Trophoblast cell (in vitro differentiated cells and primary cell): ENCODE data around the gene SMIM45.

Source experiments
- DNase-seq, 2 donors: peaks; one replicate each; pipeline ENCODE4 v3.0.0-alpha.2; 2016
- H2AFZ ChIP-seq: 2 replicates; pipeline ENCODE4 v1.6.1; 2013; ENCODE audit warnings: low read length, moderate library complexity, mild to moderate bottlenecking; ENCODE audit not compliant: insufficient read depth, poor library complexity
- H2AK5ac ChIP-seq: 2 replicates; pipeline ENCODE4 v1.6.1; 2013; ENCODE audit warnings: mild to moderate bottlenecking, low read length
- H2BK120ac ChIP-seq: 2 replicates; pipeline ENCODE4 v1.6.1; 2013; ENCODE audit warnings: low read length, mild to moderate bottlenecking, moderate library complexity; ENCODE audit not compliant: insufficient read depth, poor library complexity
- H2BK12ac ChIP-seq: 2 replicates; pipeline ENCODE4 v1.6.1; 2013; ENCODE audit warnings: mild to moderate bottlenecking, low read length, moderate library complexity
- H2BK5ac ChIP-seq: 2 replicates; pipeline ENCODE4 v1.6.1; 2013; ENCODE audit warnings: low read length, low read depth, moderate library complexity, mild to moderate bottlenecking; ENCODE audit not compliant: poor library complexity
- H3K14ac ChIP-seq: 2 replicates; pipeline ENCODE4 v1.6.1; 2013; ENCODE audit warnings: mild to moderate bottlenecking, low read length
- H3K18ac ChIP-seq: 2 replicates; pipeline ENCODE4 v1.6.1; 2013; ENCODE audit warnings: mild to moderate bottlenecking, low read length
- H3K23ac ChIP-seq: 2 replicates; pipeline ENCODE4 v1.6.1; 2013; ENCODE audit warnings: low read length
- H3K27ac ChIP-seq: 2 replicates; pipeline ENCODE4 v1.5.1; 2013; ENCODE audit warnings: low read depth, mild to moderate bottlenecking, inconsistent platforms, low read length, moderate library complexity
- H3K27me3 ChIP-seq: 2 replicates; pipeline ENCODE4 v1.6.1; 2013; ENCODE audit warnings: inconsistent platforms, mild to moderate bottlenecking, low read length, moderate library complexity; ENCODE audit not compliant: insufficient read depth
- H3K36me3 ChIP-seq, 2 experiments: 1 replicate in 1 of 2; 2 replicates in 1 of 2; pipeline ENCODE4 v1.6.1; 2013; ENCODE audit warnings: low read length in 2 of 2, mild to moderate bottlenecking in 2 of 2, moderate library complexity in 1 of 2; ENCODE audit not compliant: insufficient read depth in 2 of 2, control insufficient read depth in 1 of 2
- H3K4ac ChIP-seq: 2 replicates; pipeline ENCODE4 v1.6.1; 2013; ENCODE audit warnings: low read depth, mild to moderate bottlenecking, low read length, moderate library complexity
- H3K4me1 ChIP-seq, 2 experiments: 1 replicate in 1 of 2; 2 replicates in 1 of 2; pipeline ENCODE4 v1.6.1; 2013; ENCODE audit warnings: low read length in 2 of 2, mild to moderate bottlenecking in 2 of 2, moderate library complexity in 1 of 2; ENCODE audit not compliant: insufficient read depth in 2 of 2, control insufficient read depth in 1 of 2
- H3K4me2 ChIP-seq: 2 replicates; pipeline ENCODE4 v1.6.1; 2013; ENCODE audit warnings: inconsistent platforms, mild to moderate bottlenecking, low read length, moderate library complexity
- H3K4me3 ChIP-seq: 2 replicates; pipeline ENCODE4 v1.5.1; 2013; ENCODE audit warnings: mild to moderate bottlenecking, low read depth, low read length, inconsistent platforms
- H3K79me1 ChIP-seq: one replicate; pipeline ENCODE4 v1.6.1; 2013; ENCODE audit warnings: low read length
- H3K79me2 ChIP-seq: 2 replicates; pipeline ENCODE4 v1.6.1; 2013; ENCODE audit warnings: low read length, mild to moderate bottlenecking; ENCODE audit not compliant: control insufficient read depth, insufficient read depth, poor library complexity
- H3K9ac ChIP-seq: 2 replicates; pipeline ENCODE4 v1.6.1; 2013; ENCODE audit warnings: mild to moderate bottlenecking, low read length
- H3K9me3 ChIP-seq: 2 replicates; pipeline ENCODE4 v1.6.1; 2013; ENCODE audit warnings: low read depth, mild to moderate bottlenecking, control low read depth, inconsistent platforms, low read length; ENCODE audit not compliant: insufficient read depth
- H4K12ac ChIP-seq: 2 replicates; pipeline ENCODE4 v1.6.1; 2013; ENCODE audit warnings: low read depth, mild to moderate bottlenecking, low read length, moderate library complexity
- H4K8ac ChIP-seq: 2 replicates; pipeline ENCODE4 v1.6.1; 2013; ENCODE audit warnings: low read depth, mild to moderate bottlenecking, low read length, moderate library complexity
- H4K91ac ChIP-seq: one replicate; pipeline ENCODE4 v1.6.1; 2013; ENCODE audit warnings: low read depth, mild to moderate bottlenecking, low read length, moderate library complexity
- WGBS: extraction: QIAGEN DNeasy Blood & Tissue Kit; methylation state at CpG from one replicate; pipeline ENCODE4 v1.1.7; 2013; ENCODE audit warnings: missing lambda C conversion rate; ENCODE audit not compliant: insufficient read length, insufficient coverage; ENCODE audit errors: extremely low coverage; 5-methylcytosine and 5-hydroxymethylcytosine counted together

The SMIM45 gene

DNA sequence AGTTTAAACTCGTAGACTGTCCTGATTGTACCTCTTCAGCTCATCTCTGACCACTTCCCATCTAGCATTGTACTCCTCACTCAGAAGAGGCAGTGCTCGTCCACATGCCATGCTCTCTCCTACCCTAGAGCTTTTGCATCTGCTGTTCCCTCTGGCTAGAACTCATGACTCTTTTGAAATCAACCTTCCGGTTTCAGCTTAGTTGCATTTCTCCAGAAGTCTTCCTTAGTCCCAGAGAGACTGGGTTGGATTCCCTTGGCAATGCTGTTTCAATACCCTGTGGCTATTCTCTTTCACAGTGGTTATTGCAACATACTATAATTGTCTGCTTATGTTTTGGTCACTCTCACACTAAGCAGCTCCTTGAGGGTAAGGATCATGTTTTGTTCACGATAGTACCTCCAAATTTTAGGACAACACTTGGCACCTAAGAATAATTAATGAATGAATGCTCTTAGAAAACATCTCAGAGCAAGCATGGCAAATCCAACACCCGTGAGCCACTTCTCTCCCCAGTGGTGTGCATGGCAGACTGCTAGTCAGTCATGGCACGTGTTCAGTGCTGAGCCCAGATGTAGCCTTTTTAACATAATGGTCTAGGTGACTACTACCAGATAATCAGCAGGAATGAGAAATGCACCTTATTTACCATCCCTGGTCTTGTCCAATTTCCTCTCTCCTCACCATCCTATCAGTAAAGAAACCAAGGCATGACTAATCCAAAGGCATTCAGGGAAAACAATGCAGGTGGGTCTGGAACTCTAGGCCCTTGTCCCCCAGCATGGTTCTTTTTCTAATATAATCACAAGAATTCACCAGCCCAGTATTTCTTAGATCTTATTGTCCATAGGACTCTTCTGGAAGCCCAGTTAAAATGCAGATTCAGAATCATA is 31.8 kb downstream of the SMIM45 start:
- DNase-seq: peak; percentile 76 to 96
- Histone ChIP-seq H3K79me1 (no peaks in the 10 kb centered on the region), H2AK5ac (no peak overlapping the region), H3K79me2 (no peaks in the 10 kb centered on the region), H3K27ac (peak overlapping the region; percentile 0), H3K4me1 (peaks cover 2 to 6% of the 10 kb centered on the region in 2 experiments), H3K23ac (no peak overlapping the region), H2BK120ac (no peak overlapping the region), H3K27me3 (no peaks in the 10 kb centered on the region), H3K18ac (no peak overlapping the region), H3K4me2 (no peak overlapping the region), H3K4ac (no peak overlapping the region), H2AFZ (no peak overlapping the region), H3K9ac (no peak overlapping the region), H4K12ac (no peak overlapping the region), H2BK12ac (no peak overlapping the region), H4K8ac (no peak overlapping the region), H3K9me3 (no peaks in the 10 kb centered on the region), H3K36me3 (no peaks in the 10 kb centered on the region), H4K91ac (no peak overlapping the region), H3K14ac (no peak overlapping the region), H2BK5ac (no peak overlapping the region), H3K4me3 (no peak overlapping the region)
- WGBS: no CpG with 5 or more reads among the region's 6 CpGs

- H3K27ac ChIP-seq: no peak overlapping the region
- no peak overlapping the region for H2BK5ac ChIP-seq
- H2BK120ac ChIP-seq: no peak overlapping the region
- peaks cover 2 to 6% of the 10 kb centered on the region in 2 experiments for H3K4me1 ChIP-seq
- H4K91ac ChIP-seq: no peak overlapping the region
- no peak overlapping the region for H2AK5ac ChIP-seq
- no peak overlapping the region for H3K4me2 ChIP-seq
- no CpG with 5 or more reads among the region's 5 CpGs for whole genome bisulfite sequencing
- no peaks in the 10 kb centered on the region for H3K9me3 ChIP-seq
- no peak overlapping the region for H3K4ac ChIP-seq
- no peak overlapping the region for H2BK12ac ChIP-seq
- no peaks in the 10 kb centered on the region for H3K79me2 ChIP-seq
- H3K23ac ChIP-seq: no peak overlapping the region
- no peak overlapping the region for H4K12ac ChIP-seq
- no peak for DNase-seq
- H3K18ac ChIP-seq: no peak overlapping the region
- H3K9ac ChIP-seq: no peak overlapping the region
- no peaks in the 10 kb centered on the region for H3K36me3 ChIP-seq
- H4K8ac ChIP-seq: no peak overlapping the region
- no peaks in the 10 kb centered on the region for H3K79me1 ChIP-seq
- H3K4me3 ChIP-seq: no peak overlapping the region
- H3K14ac ChIP-seq: no peak overlapping the region
- H3K27me3 ChIP-seq: no peaks in the 10 kb centered on the region
- H2AFZ ChIP-seq: no peak overlapping the region
These were observed 35.3 kb downstream of the SMIM45 start for GRCh38 chr22:41987276-41987675.

DNA sequence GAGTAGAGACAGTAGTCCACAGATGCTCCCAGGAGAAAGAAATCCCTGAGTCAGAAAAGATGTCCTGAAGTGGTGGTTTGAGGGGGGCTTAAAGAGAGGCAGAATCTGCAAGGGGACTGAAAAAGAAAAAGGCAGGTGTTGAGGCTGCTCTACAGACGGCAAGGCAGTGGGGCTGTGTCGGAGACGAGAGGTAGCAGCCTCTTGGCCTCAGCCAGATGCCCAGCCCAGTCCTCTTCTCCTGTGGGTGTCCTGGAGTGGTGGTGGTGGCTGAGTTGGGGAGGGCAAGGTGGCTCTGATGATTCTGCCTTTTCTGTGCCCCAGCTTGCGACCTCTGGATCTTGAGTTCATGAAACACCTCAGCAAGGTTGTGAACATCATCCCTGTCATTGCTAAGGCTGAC is 37.3 kb downstream of the SMIM45 start:
- Histone ChIP-seq H4K91ac (no peak overlapping the region), H3K18ac (no peak overlapping the region), H2BK12ac (no peak overlapping the region), H3K79me2 (no peaks in the 10 kb centered on the region), H2BK5ac (no peak overlapping the region), H3K14ac (no peak overlapping the region), H3K79me1 (no peaks in the 10 kb centered on the region), H4K8ac (no peak overlapping the region), H2AK5ac (no peak overlapping the region), H2BK120ac (no peak overlapping the region), H4K12ac (no peak overlapping the region), H3K27ac (no peak overlapping the region), H3K36me3 (no peaks in the 10 kb centered on the region), H3K23ac (no peak overlapping the region), H2AFZ (no peak overlapping the region), H3K4me3 (no peak overlapping the region), H3K9ac (no peak overlapping the region), H3K4me2 (no peak overlapping the region), H3K9me3 (no peaks in the 10 kb centered on the region), H3K4me1 (no peaks in the 10 kb centered on the region), H3K27me3 (no peaks in the 10 kb centered on the region), H3K4ac (no peak overlapping the region)
- DNase-seq: no peak
- WGBS: no CpG with 5 or more reads among the region's 4 CpGs

DNA sequence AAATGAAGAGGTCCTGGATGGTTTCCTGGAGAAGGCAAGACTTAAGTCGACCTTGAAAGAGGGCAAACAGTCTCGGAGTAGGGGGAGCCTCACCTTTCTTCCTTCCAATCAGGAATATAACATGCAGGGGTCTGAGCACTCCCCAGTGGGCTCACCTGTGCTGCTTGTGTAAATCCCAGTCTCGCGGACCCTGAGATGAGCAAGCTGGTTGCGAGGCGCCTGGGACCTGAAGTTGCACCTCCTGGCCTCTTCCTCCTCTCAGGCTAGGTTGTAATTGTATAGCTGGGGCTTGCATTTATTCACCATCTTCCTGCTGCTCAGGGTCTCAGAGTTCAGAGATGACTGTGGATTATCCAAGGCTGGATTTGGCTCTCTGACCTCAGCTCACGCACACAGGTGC is 39.2 kb downstream of the SMIM45 start:
- Histone ChIP-seq H4K8ac (no peak overlapping the region), H2BK120ac (no peak overlapping the region), H3K79me2 (no peaks in the 10 kb centered on the region), H3K9me3 (no peaks in the 10 kb centered on the region), H3K23ac (no peak overlapping the region), H4K12ac (no peak overlapping the region), H3K4me2 (no peak overlapping the region), H3K36me3 (no peaks in the 10 kb centered on the region), H3K79me1 (no peaks in the 10 kb centered on the region), H4K91ac (no peak overlapping the region), H2AFZ (no peak overlapping the region), H2AK5ac (no peak overlapping the region), H2BK5ac (no peak overlapping the region), H2BK12ac (no peak overlapping the region), H3K4ac (no peak overlapping the region), H3K14ac (no peak overlapping the region), H3K18ac (no peak overlapping the region), H3K9ac (no peak overlapping the region), H3K27ac (no peak overlapping the region), H3K27me3 (no peaks in the 10 kb centered on the region), H3K4me1 (no peaks in the 10 kb centered on the region), H3K4me3 (no peak overlapping the region)
- WGBS: no CpG with 5 or more reads among the region's 7 CpGs
- DNase-seq: no peak
